Pancreas (tissue), 10 donors: ENCODE data around the gene C12orf43. TPM values are rescaled to one million over a fixed set of nuclear protein-coding genes. Genes with fewer than 3 reads are reported as not detected.

Source experiments
- ATAC-seq, 4 donors: fragments of 200-7000 bp; cut with Tn5 transposase; one replicate each; pipeline versions ENCODE4 v1.8.0 to v1.9.1; 2020; ENCODE audit warnings: mild to moderate bottlenecking in 4 of 4, moderate library complexity in 4 of 4
- DNase-seq, 6 donors: peaks; one replicate each; pipeline ENCODE4 v3.0.0-alpha.2; 2020
- FAIRE-seq: peaks from 2 replicates; lab custom pipeline; 2012; peaks lifted over from hg19 to GRCh38; lab: Jason Lieb, UNC
- H3K27ac ChIP-seq, 4 donors: fragments of 200-600 bp; sonication (generic); 1 replicate in 3 of 4; 2 replicates in 1 of 4; pipeline versions ENCODE4 v1.5.0 to v1.8.0; 2020
- H3K27me3 ChIP-seq, 4 donors: fragments of 200-600 bp; one replicate each; pipeline ENCODE4 v1.8.0; 2021
- H3K36me3 ChIP-seq, 3 donors: fragments of 200-600 bp; sonication (generic) in 1 of 3; one replicate each; pipeline versions ENCODE4 v1.5.0 to v1.8.0; 2020 to 2021
- H3K4me1 ChIP-seq, 3 donors: fragments of 200-600 bp; one replicate each; pipeline ENCODE4 v1.8.0; 2021
- H3K4me3 ChIP-seq, 4 donors: fragments of 200-600 bp; sonication (generic) in 2 of 4; one replicate each; pipeline versions ENCODE4 v1.5.0 to v1.8.0; 2020 to 2021
- H3K9me3 ChIP-seq, 4 donors: fragments of 200-600 bp; one replicate each; pipeline ENCODE4 v1.8.0; 2021
- CTCF ChIP-seq, 4 donors: fragments of 200-600 bp; sonication (generic) in 3 of 4; IDR thresholded peaks; one replicate each; pipeline versions ENCODE4 v1.5.0 to v1.8.0; 2021; ENCODE audit warnings: antibody characterized with exemption in 4 of 4
- WGBS, 2 donors: extraction: QIAGEN DNeasy Blood & Tissue Kit; methylation state at CpG; one replicate each; pipeline ENCODE4 v1.1.7; 2013; 5-methylcytosine and 5-hydroxymethylcytosine counted together
- intact Hi-C, 3 donors: fragments of 100-400 bp; cut with DNase I; formaldehyde crosslinking; loops; one replicate each; pipeline versions ENCODE4 v1.11.1 to v1.14.2; 2022
- polyA plus RNA-seq, 2 donors: library from polyadenylated mRNA; stranded (reverse); fragments of 200-250 nt; gene quantifications; one replicate each; pipeline ENCODE4 v1.2.3, GENCODE V29; 2013
- total RNA-seq, 6 donors: library from RNA; stranded (reverse); fragmentation: NEBNext Ultra II Directional in 4 of 6; extraction: Animal tissue kit (Norgen Biotek cat#: 25700) in 4 of 6; gene quantifications; one replicate each; pipeline versions ENCODE4 v1.2.1 to v1.2.4, GENCODE V29; 2021 to 2023
- donor health status: healthy with polysubstance abuse.
- donor health status: DM: no; HTN: no; CAD: no; lungs with moderate emphysema.
- donor health status: DM: no; HTN: no; CAD: no.
- donor health status: control.
- donor health status: control.
- donor health status: Bipolar disorder and iron deficiency.
- donor health status: DM: yes; HTN: yes; CAD: no.
- donor health status: DM: no; HTN: no; CAD: no.
- donor health status: DM: no; HTN: no; CAD: no.
- donor health status: DM: yes; HTN: yes; CAD: no.

The C12orf43 gene
- total and polyA plus RNA-seq, 8 donors, result 4.5 to 7.9 (median 6.8) TPM

DNA sequence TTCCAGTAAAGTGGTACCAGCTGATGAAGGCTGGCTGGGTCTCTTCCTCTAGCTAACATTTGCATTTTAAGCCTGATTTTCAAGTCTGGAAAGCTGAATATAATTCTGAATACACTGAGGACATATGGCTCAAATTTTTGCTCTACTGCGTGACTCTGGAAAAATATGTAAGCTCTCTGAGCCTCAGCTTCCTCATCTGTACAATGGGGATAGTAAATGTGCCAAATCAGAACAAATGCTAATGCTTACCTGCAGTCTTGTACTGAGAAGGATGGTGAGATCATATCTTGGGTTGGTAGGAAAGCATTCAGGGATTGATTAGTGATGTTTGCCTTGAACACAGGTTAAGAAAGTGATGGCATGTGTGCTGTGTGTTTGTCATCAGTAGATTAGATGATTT, 23.3 kb downstream of the C12orf43 start:
- intact Hi-C loops, result no loop called here
- H3K4me1 ChIP-seq, result no peaks in the 10 kb centered on the region
- no peaks in the 10 kb centered on the region for H3K9me3 ChIP-seq
- no peaks in the 10 kb centered on the region for H3K27me3 ChIP-seq
- peaks cover 0 to 22% (median 0%) of the 10 kb centered on the region in 3 donors for H3K36me3 ChIP-seq
- H3K4me3 ChIP-seq, result no peak overlapping the region
- FAIRE-seq, result no peak
- 96 to 97% methylated on average over 1 of the region's 1 CpG for WGBS, 2 donors
- DNase-seq, result no peak
- TF ChIP-seq CTCF (IDR thresholded peaks at IDR 0.05), result no peak
- no peak overlapping the region for H3K27ac ChIP-seq
- ATAC-seq, result no peak

GRCh38 chr12:120991965-120992364, 24.3 kb downstream of the C12orf43 start:
- no peak for TF ChIP-seq CTCF (IDR thresholded peaks at IDR 0.05)
- no peak for FAIRE-seq
- Histone ChIP-seq H3K27me3 (no peaks in the 10 kb centered on the region), H3K9me3 (no peaks in the 10 kb centered on the region), H3K4me3 (no peak overlapping the region), H3K27ac (no peak overlapping the region), H3K36me3 (peaks cover 0 to 22% (median 0%) of the 10 kb centered on the region in 3 donors), H3K4me1 (no peaks in the 10 kb centered on the region)
- intact Hi-C loops, result no loop called here
- DNase-seq, result no peak
- ATAC-seq, result no peak

DNA sequence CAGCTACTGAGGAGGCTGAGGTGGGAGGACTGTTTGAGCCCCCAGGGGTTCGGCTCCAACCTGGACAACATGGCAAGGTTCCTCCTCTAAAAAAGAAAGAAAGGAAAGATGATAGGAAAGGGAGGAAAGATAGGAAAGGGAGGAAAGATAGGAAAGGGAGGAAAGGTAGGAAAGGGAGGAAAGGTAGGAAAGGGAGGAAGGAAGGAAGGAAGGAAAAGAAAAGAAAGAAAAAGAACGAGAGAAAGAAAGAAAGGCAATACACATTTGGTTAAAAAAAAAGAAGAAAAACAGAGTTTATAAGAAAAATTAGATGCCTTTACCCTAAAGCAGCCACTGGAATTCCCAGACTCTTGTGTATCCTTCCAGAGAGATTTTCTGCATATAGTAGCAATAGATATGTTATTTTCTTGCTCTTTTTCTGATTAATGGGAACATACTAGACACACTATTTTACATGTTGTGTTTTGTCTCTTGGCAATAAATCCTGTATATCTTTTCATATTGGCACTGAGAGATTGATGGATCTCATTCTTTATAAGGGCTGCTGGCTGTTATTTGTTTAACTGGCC, 25.7 kb downstream of the C12orf43 start:
- Histone ChIP-seq H3K36me3 (peaks cover 0 to 14% (median 0%) of the 10 kb centered on the region in 3 donors), H3K27me3 (no peaks in the 10 kb centered on the region), H3K4me1 (no peaks in the 10 kb centered on the region), H3K9me3 (no peaks in the 10 kb centered on the region), H3K27ac (no peak overlapping the region), H3K4me3 (no peak overlapping the region)
- intact Hi-C loops, result no loop called here
- TF ChIP-seq CTCF (IDR thresholded peaks at IDR 0.05), result no peak
- DNase-seq, result no peak
- no peak for FAIRE-seq
- no peak for ATAC-seq
- 87 to 89% methylated on average over 2 of the region's 2 CpGs for WGBS, 2 donors

DNA sequence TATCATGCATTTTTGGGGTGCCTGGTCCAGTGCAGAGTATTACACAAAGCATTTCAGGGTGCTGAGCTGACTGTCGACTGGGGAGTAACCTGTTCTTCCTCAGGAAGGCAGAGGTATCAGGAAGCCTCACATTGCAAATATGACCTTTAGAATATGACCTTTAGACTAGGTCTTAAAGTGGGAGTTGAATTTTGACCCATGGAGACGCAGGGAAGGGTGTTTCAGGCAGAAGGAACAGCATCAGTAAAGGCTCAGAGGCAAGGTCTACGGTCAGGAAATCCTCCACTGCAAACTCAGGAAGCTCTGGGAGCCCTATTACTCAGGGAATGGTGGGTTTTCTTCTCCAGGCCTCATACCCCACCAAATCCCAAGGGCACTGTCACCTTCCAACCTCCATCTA, 26.6 kb downstream of the C12orf43 start:
- Histone ChIP-seq H3K27me3 (no peaks in the 10 kb centered on the region), H3K4me3 (no peak overlapping the region), H3K9me3 (no peaks in the 10 kb centered on the region), H3K36me3 (peaks cover 0 to 6% (median 0%) of the 10 kb centered on the region in 3 donors), H3K27ac (no peak overlapping the region), H3K4me1 (peaks cover 3 to 4% (median 4%) of the 10 kb centered on the region in 3 donors)
- WGBS, 2 donors, result 91 to 93% methylated on average over 3 of the region's 3 CpGs
- FAIRE-seq (no peak), DNase-seq (no peak), ATAC-seq (no peak)
- no peak for TF ChIP-seq CTCF (IDR thresholded peaks at IDR 0.05)
- intact Hi-C loops, result no loop called here

DNA sequence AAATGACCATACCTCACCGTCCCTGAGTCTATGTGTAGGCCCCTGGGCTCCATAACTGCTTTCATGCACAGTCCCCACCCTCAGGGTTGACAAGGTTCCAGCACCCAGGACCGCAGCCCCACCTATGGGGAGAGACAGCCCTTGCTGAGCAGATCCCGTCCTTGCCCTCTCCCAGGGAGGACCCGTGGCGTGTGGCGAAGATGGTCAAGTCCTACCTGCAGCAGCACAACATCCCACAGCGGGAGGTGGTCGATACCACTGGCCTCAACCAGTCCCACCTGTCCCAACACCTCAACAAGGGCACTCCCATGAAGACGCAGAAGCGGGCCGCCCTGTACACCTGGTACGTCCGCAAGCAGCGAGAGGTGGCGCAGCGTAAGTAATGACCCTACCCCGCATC, 27.6 kb downstream of the C12orf43 start:
- peak in 2 of 6 donors; percentile 48 to 55 for DNase-seq
- TF ChIP-seq CTCF (IDR thresholded peaks at IDR 0.05), result no peak
- no peaks in the 10 kb centered on the region for H3K9me3 ChIP-seq
- H3K36me3 ChIP-seq, result no peaks in the 10 kb centered on the region
- no peak for ATAC-seq
- H3K4me1 ChIP-seq, result peaks cover 6 to 10% (median 7%) of the 10 kb centered on the region in 3 donors
- no peak overlapping the region for H3K27ac ChIP-seq
- H3K4me3 ChIP-seq, result no peak overlapping the region
- intact Hi-C loops, result no loop called here
- no peaks in the 10 kb centered on the region for H3K27me3 ChIP-seq
- FAIRE-seq, result no peak
- WGBS, 2 donors, result 94 to 95% methylated on average over 17 of the region's 17 CpGs
